Ishikawa (cell line): ENCODE measurements around the gene RHOF.

Experiments
- CEBPB ChIP-seq: IDR thresholded peaks from 2 replicates; pipeline ENCODE4 v1.6.1; 2012
- EGR1 ChIP-seq: IDR thresholded peaks from 2 replicates; pipeline ENCODE4 v1.6.1; 2012
- EP300 ChIP-seq: IDR thresholded peaks from 2 replicates; pipeline ENCODE4 v1.6.1; 2012; ENCODE audit warnings: borderline replicate concordance
- FOXM1 ChIP-seq: IDR thresholded peaks from 2 replicates; pipeline ENCODE4 v1.6.1; 2012; ENCODE audit warnings: low read depth, borderline replicate concordance
- TAF1 ChIP-seq: IDR thresholded peaks from 2 replicates; pipeline ENCODE4 v1.6.1; 2012; ENCODE audit warnings: low read depth, mild to moderate bottlenecking
- YY1 ChIP-seq: IDR thresholded peaks from 2 replicates; pipeline ENCODE4 v1.6.1; 2012; ENCODE audit warnings: low read depth
- ZBTB7A ChIP-seq: IDR thresholded peaks from 2 replicates; pipeline ENCODE4 v1.6.1; 2012; ENCODE audit warnings: low read depth
- TF ChIP-seq, protein P1 (sequence below): IDR thresholded peaks from 2 replicates; pipeline ENCODE4 v1.6.1; 2012; ENCODE audit warnings: low read depth, mild to moderate bottlenecking
- TF ChIP-seq, protein P2 (sequence below): IDR thresholded peaks from 2 replicates; pipeline ENCODE4 v1.6.1; 2012

DNA sequence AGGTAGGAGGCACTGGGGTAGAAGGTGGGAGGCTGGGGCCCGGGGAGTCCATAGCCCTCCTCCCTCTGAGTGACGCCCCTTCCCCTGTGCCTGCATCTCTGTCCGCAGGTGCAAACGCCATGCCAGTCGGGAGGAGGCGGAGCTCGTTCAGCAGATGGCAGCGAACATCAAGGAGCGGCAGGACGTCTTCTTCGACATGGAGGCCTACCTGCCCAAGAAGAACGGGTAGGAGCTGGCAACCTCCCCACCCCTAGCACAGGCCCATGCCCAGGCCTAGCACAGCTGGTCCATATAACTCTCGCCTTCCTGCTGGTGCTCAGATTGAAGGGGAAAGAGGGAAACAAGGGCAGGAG is 45.3 kb downstream of the RHOF start:
- no peak for TF ChIP-seq ZBTB7A
- TF ChIP-seq EGR1: no peak
- no peak for TF ChIP-seq EP300
- TF ChIP-seq, protein P1, sequence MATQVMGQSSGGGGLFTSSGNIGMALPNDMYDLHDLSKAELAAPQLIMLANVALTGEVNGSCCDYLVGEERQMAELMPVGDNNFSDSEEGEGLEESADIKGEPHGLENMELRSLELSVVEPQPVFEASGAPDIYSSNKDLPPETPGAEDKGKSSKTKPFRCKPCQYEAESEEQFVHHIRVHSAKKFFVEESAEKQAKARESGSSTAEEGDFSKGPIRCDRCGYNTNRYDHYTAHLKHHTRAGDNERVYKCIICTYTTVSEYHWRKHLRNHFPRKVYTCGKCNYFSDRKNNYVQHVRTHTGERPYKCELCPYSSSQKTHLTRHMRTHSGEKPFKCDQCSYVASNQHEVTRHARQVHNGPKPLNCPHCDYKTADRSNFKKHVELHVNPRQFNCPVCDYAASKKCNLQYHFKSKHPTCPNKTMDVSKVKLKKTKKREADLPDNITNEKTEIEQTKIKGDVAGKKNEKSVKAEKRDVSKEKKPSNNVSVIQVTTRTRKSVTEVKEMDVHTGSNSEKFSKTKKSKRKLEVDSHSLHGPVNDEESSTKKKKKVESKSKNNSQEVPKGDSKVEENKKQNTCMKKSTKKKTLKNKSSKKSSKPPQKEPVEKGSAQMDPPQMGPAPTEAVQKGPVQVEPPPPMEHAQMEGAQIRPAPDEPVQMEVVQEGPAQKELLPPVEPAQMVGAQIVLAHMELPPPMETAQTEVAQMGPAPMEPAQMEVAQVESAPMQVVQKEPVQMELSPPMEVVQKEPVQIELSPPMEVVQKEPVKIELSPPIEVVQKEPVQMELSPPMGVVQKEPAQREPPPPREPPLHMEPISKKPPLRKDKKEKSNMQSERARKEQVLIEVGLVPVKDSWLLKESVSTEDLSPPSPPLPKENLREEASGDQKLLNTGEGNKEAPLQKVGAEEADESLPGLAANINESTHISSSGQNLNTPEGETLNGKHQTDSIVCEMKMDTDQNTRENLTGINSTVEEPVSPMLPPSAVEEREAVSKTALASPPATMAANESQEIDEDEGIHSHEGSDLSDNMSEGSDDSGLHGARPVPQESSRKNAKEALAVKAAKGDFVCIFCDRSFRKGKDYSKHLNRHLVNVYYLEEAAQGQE: no peak
- no peak for TF ChIP-seq YY1
- no peak for TF ChIP-seq TAF1
- TF ChIP-seq, protein P2, sequence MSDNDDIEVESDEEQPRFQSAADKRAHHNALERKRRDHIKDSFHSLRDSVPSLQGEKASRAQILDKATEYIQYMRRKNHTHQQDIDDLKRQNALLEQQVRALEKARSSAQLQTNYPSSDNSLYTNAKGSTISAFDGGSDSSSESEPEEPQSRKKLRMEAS: no peak
- TF ChIP-seq FOXM1: no peak
- no peak for TF ChIP-seq CEBPB
